Pancreas (tissue), 10 donors: ENCODE results near the gene PLN. TPM values are rescaled to one million over a fixed set of nuclear protein-coding genes. Genes with fewer than 3 reads are reported as not detected.
A peak's percentile ranks its signal among the peaks of the same experiment; 100 is the strongest.

Experiments
- ATAC-seq, 4 donors: fragments of 200-7000 bp; cut with Tn5 transposase; one replicate each; pipeline versions ENCODE4 v1.8.0 to v1.9.1; 2020; ENCODE audit warnings: mild to moderate bottlenecking in 4 of 4, moderate library complexity in 4 of 4
- DNase-seq, 6 donors: peaks; one replicate each; pipeline ENCODE4 v3.0.0-alpha.2; 2020
- FAIRE-seq: peaks from 2 replicates; lab custom pipeline; 2012; peaks lifted over from hg19 to GRCh38; lab: Jason Lieb, UNC
- H3K27ac ChIP-seq, 4 donors: fragments of 200-600 bp; sonication (generic); 1 replicate in 3 of 4; 2 replicates in 1 of 4; pipeline versions ENCODE4 v1.5.0 to v1.8.0; 2020
- H3K27me3 ChIP-seq, 4 donors: fragments of 200-600 bp; one replicate each; pipeline ENCODE4 v1.8.0; 2021
- H3K36me3 ChIP-seq, 3 donors: fragments of 200-600 bp; sonication (generic) in 1 of 3; one replicate each; pipeline versions ENCODE4 v1.5.0 to v1.8.0; 2020 to 2021
- H3K4me1 ChIP-seq, 3 donors: fragments of 200-600 bp; one replicate each; pipeline ENCODE4 v1.8.0; 2021
- H3K4me3 ChIP-seq, 4 donors: fragments of 200-600 bp; sonication (generic) in 2 of 4; one replicate each; pipeline versions ENCODE4 v1.5.0 to v1.8.0; 2020 to 2021
- H3K9me3 ChIP-seq, 4 donors: fragments of 200-600 bp; one replicate each; pipeline ENCODE4 v1.8.0; 2021
- WGBS, 2 donors: extraction: QIAGEN DNeasy Blood & Tissue Kit; methylation state at CpG; one replicate each; pipeline ENCODE4 v1.1.7; 2013; 5-methylcytosine and 5-hydroxymethylcytosine counted together
- intact Hi-C, 3 donors: fragments of 100-400 bp; cut with DNase I; formaldehyde crosslinking; loops; one replicate each; pipeline versions ENCODE4 v1.11.1 to v1.14.2; 2022
- polyA plus RNA-seq, 2 donors: library from polyadenylated mRNA; stranded (reverse); fragments of 200-250 nt; gene quantifications; one replicate each; pipeline ENCODE4 v1.2.3, GENCODE V29; 2013
- total RNA-seq, 6 donors: library from RNA; stranded (reverse); fragmentation: NEBNext Ultra II Directional in 4 of 6; extraction: Animal tissue kit (Norgen Biotek cat#: 25700) in 4 of 6; gene quantifications; one replicate each; pipeline versions ENCODE4 v1.2.1 to v1.2.4, GENCODE V29; 2021 to 2023
- TF ChIP-seq, protein P1 (sequence below), 4 donors: fragments of 200-600 bp; sonication (generic) in 3 of 4; IDR thresholded peaks; one replicate each; pipeline versions ENCODE4 v1.5.0 to v1.8.0; 2021; ENCODE audit warnings: antibody characterized with exemption in 4 of 4
- donor health status: healthy with polysubstance abuse.
- donor health status: DM: no; HTN: no; CAD: no; lungs with moderate emphysema.
- donor health status: DM: no; HTN: no; CAD: no.
- donor health status: control.
- donor health status: control.
- donor health status: Bipolar disorder and iron deficiency.
- donor health status: DM: yes; HTN: yes; CAD: no.
- donor health status: DM: no; HTN: no; CAD: no.
- donor health status: DM: no; HTN: no; CAD: no.
- donor health status: DM: yes; HTN: yes; CAD: no.

PLN gene
- total RNA-seq: 1 to 10 TPM in 1 of 6 donors, under 1 TPM in 5; 0.09 to 1.1 (median 0.52) TPM
- polyA plus RNA-seq: 1 to 10 TPM; 2.1 to 2.8 TPM

DNA sequence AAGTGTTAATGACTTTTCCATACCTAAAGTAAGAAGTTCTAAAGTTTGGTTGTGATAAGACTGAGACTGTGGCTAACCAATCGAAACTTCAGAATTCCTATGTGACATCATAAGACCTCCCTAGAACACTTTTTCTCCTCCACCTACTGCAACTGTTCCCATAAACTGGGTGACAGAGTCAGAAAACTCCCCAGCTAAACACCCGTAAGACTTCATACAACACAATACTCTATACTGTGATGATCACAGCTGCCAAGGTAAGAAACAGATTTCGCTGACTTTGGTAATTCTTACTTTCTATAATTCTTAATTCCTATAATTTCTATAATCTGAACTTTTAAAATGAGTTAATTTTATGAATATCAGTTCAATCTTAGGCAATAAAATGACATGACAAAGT lies at the start of gene PLN:
Gene PLN (plus strand): TSS at position 161 of the 400 bp plus-strand sequence. CDS start 10,626 bp downstream, outside the sequence.
- no peak within 1 kb of the TSS for H3K27ac ChIP-seq
- H3K4me3 ChIP-seq: no peak within 1 kb of the TSS
- peaks cover 0 to 10% (median 0%) of the 10 kb centered on the region in 3 donors for H3K4me1 ChIP-seq
- no peaks in the 10 kb centered on the region for H3K36me3 ChIP-seq
- TF ChIP-seq, protein P1, sequence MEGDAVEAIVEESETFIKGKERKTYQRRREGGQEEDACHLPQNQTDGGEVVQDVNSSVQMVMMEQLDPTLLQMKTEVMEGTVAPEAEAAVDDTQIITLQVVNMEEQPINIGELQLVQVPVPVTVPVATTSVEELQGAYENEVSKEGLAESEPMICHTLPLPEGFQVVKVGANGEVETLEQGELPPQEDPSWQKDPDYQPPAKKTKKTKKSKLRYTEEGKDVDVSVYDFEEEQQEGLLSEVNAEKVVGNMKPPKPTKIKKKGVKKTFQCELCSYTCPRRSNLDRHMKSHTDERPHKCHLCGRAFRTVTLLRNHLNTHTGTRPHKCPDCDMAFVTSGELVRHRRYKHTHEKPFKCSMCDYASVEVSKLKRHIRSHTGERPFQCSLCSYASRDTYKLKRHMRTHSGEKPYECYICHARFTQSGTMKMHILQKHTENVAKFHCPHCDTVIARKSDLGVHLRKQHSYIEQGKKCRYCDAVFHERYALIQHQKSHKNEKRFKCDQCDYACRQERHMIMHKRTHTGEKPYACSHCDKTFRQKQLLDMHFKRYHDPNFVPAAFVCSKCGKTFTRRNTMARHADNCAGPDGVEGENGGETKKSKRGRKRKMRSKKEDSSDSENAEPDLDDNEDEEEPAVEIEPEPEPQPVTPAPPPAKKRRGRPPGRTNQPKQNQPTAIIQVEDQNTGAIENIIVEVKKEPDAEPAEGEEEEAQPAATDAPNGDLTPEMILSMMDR (IDR thresholded peaks at IDR 0.05): no peak
- WGBS, 2 donors: 91 to 95% methylated on average over 3 of the region's 3 CpGs
- DNase-seq (no peak), FAIRE-seq (peak; percentile 95), ATAC-seq (no peak)
- H3K9me3 ChIP-seq: no peaks in the 10 kb centered on the region
- intact Hi-C loops: no loop called here
- H3K27me3 ChIP-seq: no peaks in the 10 kb centered on the region

DNA sequence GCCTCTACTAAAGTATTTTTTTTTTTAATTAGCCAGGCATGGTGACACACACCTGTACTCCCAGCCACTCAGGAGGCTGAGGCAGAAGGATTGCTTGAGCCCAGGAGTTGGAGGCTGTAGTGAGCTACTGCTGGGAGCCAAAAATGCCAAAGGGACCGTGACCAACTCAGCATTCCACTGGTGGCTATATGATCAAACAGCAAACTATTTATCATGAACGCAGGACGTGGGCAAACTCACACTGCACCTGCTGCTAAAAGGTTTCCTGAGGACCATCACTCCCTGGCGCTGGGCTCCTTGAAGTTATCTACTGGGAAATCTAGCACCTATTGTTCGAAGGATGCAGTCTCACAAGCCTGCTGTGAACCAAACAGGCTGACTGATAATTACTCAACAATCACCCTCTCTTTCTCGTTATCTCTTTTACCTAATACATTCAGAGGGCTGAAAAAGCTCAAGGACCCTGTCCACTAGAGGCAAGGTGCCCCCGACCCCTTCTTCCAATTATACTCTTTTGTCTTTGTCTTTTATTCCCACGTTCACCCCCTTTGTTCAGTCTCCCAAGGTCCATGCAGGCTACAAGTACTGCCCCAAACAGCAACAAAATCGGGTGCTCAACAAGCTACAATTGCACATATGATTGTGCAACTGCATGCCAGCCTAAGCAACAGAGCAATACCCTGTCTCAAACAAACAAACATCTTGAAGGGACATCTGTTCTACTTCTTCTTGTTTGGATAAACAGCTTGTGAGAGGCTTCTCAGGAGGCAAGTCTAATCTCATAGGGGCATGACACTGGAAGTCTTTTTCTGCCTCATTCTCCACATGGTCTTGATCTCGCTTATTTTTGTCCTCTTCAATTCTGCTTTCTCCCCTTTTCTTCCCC lies 47.7 kb upstream of the PLN start:
- FAIRE-seq (no peak), ATAC-seq (no peak), DNase-seq (no peak)
- Histone ChIP-seq H3K36me3 (no peaks in the 10 kb centered on the region), H3K4me1 (no peaks in the 10 kb centered on the region), H3K27ac (no peak overlapping the region), H3K27me3 (no peaks in the 10 kb centered on the region), H3K4me3 (no peak overlapping the region), H3K9me3 (no peaks in the 10 kb centered on the region)
- 89 to 93% methylated on average over 10 of the region's 10 CpGs for WGBS, 2 donors
- TF ChIP-seq, protein P1 (IDR thresholded peaks at IDR 0.05): no peak
- intact Hi-C loops: no loop called here

DNA sequence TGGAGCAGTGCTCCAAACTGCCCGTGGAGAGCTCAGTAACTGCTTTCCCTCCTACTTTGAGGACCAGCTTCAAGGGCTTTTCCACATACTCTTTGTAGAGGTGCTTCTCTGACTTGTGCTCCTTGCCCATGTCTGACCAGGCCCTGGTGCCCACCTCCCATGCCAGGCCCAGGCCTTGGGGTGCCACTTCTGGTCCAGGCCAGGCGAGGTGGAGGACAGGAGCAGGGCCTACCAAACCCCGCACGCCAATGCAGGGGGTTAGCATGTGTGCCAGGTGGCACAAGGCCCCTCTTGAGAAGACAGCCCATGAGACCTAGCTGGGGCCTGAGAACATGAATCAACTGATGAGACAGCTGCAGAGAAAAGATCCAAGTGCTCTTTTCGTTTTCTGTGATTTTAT lies 47.0 kb upstream of the PLN start:
- DNase-seq (peak in 2 of 6 donors; percentile 9 to 58), FAIRE-seq (no peak), ATAC-seq (no peak)
- H3K36me3 ChIP-seq: no peaks in the 10 kb centered on the region
- H3K4me1 ChIP-seq: no peaks in the 10 kb centered on the region
- WGBS, 2 donors: 94 to 96% methylated on average over 5 of the region's 5 CpGs
- no peak overlapping the region for H3K27ac ChIP-seq
- no peaks in the 10 kb centered on the region for H3K9me3 ChIP-seq
- no peaks in the 10 kb centered on the region for H3K27me3 ChIP-seq
- TF ChIP-seq, protein P1 (IDR thresholded peaks at IDR 0.05): no peak
- no peak overlapping the region for H3K4me3 ChIP-seq
- intact Hi-C loops: no loop called here

DNA sequence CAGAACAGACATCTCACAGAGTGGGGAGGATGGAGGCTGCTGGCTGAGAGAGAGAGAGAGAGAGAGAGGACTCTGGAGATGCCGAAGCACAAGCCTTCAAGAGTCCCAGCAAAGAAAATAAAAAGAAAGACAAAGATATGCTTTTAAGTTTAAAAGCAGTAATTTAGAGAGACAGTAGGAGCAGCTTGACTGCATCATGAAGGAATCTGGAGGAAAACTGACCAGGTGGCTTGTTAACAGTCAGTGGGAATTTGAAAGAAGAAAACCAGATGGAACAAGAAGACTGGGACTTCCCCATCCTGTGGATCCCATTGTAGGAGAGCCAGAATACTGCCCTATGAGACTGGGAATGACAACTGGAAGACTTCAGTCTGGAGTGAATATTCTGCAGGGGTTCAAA lies 46.3 kb upstream of the PLN start:
- ATAC-seq: peak in 2 of 4 donors; percentile 25 to 50
- intact Hi-C loops: no loop called here
- WGBS, 2 donors: 90 to 93% methylated on average over 1 of the region's 1 CpG

More for the DNA sequence above, 46.3 kb upstream of the PLN start:
- FAIRE-seq (no peak), DNase-seq (no peak)
- Histone ChIP-seq H3K27me3 (no peaks in the 10 kb centered on the region), H3K4me3 (no peak overlapping the region), H3K9me3 (no peaks in the 10 kb centered on the region), H3K27ac (no peak overlapping the region), H3K4me1 (no peaks in the 10 kb centered on the region), H3K36me3 (no peaks in the 10 kb centered on the region)
- TF ChIP-seq, protein P1 (IDR thresholded peaks at IDR 0.05): no peak
